ENCODE results near the gene MSANTD3. TPM values are rescaled to one million over a fixed set of nuclear protein-coding genes. Genes with fewer than 3 reads are reported as not detected.

The MSANTD3 gene
- total RNA-seq, 1 experiment from 2014 or later = 53.2 TPM

DNA sequence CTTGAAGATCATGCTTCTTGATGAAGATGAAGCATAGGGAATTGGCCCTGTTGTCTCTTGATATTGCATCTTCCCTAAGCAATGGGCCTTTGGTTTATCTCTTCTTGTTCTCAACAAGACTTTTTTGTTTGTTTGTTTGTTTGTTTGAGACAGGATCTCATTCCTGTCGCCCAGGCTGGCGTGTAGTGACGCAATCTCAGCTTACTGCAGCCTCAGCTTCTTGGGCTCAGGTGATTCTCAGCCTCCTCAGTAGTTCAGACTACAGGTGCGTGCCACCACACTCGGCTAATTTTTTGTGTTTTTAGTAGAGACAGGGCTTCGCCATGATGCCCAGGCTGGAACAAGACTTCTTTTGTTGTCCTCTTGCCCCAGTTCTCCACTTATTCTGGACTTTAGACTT is 51.2 kb downstream of the MSANTD3 start:
- Histone ChIP-seq H3K36me3 (ENCODE audit: low read depth) (no peaks in the 10 kb centered on the region), H2AFZ (no peak overlapping the region), H3K9me2 (ENCODE audit: insufficient read depth) (0 out of 2 replicates have a peak, but pooled peaks cover 3% of the 10 kb centered on the region), H3K27ac (no peak overlapping the region), H3K4me3 (no peak overlapping the region), H4K20me1 (ENCODE audit: insufficient read depth) (no peaks in the 10 kb centered on the region), H3K9me3 (ENCODE audit: insufficient read depth, low read depth) (no peaks in the 10 kb centered on the region), H3K4me1 (replicated peaks; ENCODE audit: insufficient read depth) (no peaks in the 10 kb centered on the region), H3K79me2 (ENCODE audit: low read depth) (no peaks in the 10 kb centered on the region), H3K4me2 (no peak overlapping the region), H3F3A (ENCODE audit: insufficient read depth, low read depth) (no peaks in the 10 kb centered on the region), H3K27me3 (ENCODE audit: insufficient read depth, low read depth) (no peaks in the 10 kb centered on the region)
- DNase-seq = no peak
- no TSS peak for BruUV-seq (replicated peaks)
- ChIA-PET CTCF (interaction anchor here (0.6 kb wide), 1 partner anchor 1503 kb away, joined by 5 read pairs; no protein-coding TSS in a partner anchor), POLR2A (ENCODE audit: unreplicated experiment) (no interaction called here)
- TF ChIP-seq EZH2 (IDR thresholded peaks at IDR 0.05; ENCODE audit: low read depth) = no peak
- TF ChIP-seq, protein P1, sequence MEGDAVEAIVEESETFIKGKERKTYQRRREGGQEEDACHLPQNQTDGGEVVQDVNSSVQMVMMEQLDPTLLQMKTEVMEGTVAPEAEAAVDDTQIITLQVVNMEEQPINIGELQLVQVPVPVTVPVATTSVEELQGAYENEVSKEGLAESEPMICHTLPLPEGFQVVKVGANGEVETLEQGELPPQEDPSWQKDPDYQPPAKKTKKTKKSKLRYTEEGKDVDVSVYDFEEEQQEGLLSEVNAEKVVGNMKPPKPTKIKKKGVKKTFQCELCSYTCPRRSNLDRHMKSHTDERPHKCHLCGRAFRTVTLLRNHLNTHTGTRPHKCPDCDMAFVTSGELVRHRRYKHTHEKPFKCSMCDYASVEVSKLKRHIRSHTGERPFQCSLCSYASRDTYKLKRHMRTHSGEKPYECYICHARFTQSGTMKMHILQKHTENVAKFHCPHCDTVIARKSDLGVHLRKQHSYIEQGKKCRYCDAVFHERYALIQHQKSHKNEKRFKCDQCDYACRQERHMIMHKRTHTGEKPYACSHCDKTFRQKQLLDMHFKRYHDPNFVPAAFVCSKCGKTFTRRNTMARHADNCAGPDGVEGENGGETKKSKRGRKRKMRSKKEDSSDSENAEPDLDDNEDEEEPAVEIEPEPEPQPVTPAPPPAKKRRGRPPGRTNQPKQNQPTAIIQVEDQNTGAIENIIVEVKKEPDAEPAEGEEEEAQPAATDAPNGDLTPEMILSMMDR (conservative IDR thresholded peaks at IDR 0.05) = no peak
- intact Hi-C loops (cut with micrococcal nuclease; ENCODE audit: unreplicated experiment) = no loop called here

DNA sequence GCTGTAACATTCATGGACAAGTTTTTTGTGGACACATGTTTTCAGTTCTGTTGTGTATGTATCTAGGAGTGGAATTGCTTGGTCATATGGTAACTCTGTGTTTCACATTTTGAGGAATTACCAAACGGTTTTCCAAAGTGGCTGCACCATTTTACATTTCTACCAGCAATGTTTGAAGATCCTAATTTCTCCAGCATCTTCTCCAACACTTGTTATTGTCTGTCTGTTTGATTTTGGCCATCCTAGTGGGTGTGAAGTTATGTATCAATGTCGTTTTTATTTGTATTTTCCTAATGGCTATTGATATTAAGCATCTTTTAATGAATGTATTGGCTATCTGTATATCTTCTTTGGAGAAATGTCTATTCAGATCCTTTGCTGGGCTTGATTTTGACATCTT is 52.9 kb downstream of the MSANTD3 start:
- DNase-seq = no peak
- 0 out of 2 replicates have a peak, but pooled peaks cover 3% of the 10 kb centered on the region for H3K9me2 ChIP-seq (ENCODE audit: insufficient read depth)
- no peak overlapping the region for H2AFZ ChIP-seq
- H3K4me3 ChIP-seq = no peak overlapping the region
- H3K27me3 ChIP-seq (ENCODE audit: insufficient read depth, low read depth) = no peaks in the 10 kb centered on the region
- POLR2A ChIA-PET (ENCODE audit: unreplicated experiment) = no interaction called here
- no peaks in the 10 kb centered on the region for H3K9me3 ChIP-seq (ENCODE audit: insufficient read depth, low read depth)
- CTCF ChIA-PET = no interaction called here
- H3K4me2 ChIP-seq = no peak overlapping the region
- intact Hi-C loops (cut with micrococcal nuclease; ENCODE audit: unreplicated experiment) = no loop called here
- H3K27ac ChIP-seq = no peak overlapping the region
- H3F3A ChIP-seq (ENCODE audit: insufficient read depth, low read depth) = no peaks in the 10 kb centered on the region
- H3K79me2 ChIP-seq (ENCODE audit: low read depth) = no peaks in the 10 kb centered on the region
- no peaks in the 10 kb centered on the region for H4K20me1 ChIP-seq (ENCODE audit: insufficient read depth)
- no peaks in the 10 kb centered on the region for H3K36me3 ChIP-seq (ENCODE audit: low read depth)
- H3K4me1 ChIP-seq (replicated peaks; ENCODE audit: insufficient read depth) = no peaks in the 10 kb centered on the region
- TF ChIP-seq, protein P1 (conservative IDR thresholded peaks at IDR 0.05) = no peak
- no peak for TF ChIP-seq EZH2 (IDR thresholded peaks at IDR 0.05; ENCODE audit: low read depth)
- no TSS peak for BruUV-seq (replicated peaks)

DNA sequence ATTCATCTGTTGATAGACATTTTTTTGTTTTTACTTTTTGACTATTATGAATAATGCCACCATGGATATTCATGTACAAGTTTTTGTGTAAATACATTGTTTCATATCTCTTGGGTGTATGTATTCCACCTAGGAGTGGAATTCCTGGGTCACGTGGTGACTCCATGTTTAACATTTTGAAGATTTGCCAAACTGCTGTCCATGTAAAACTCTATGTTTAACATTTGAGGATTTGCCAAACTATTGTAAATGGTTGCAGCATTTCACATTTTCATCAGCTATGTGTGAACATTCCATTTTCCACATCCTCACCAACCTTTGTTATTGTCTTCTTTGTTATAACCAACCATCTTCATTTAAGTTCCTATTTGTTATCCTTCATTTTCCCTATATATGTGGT is 58.3 kb downstream of the MSANTD3 start:
- no peak for DNase-seq
- POLR2A ChIA-PET (ENCODE audit: unreplicated experiment) = no interaction called here

More for the DNA sequence above, 58.3 kb downstream of the MSANTD3 start:
- CTCF ChIA-PET = interaction anchor here (0.6 kb wide), 1 partner anchor 143 kb away, joined by 4 read pairs; no protein-coding TSS in a partner anchor
- Histone ChIP-seq H3K27me3 (ENCODE audit: insufficient read depth, low read depth) (no peaks in the 10 kb centered on the region), H3K4me1 (replicated peaks; ENCODE audit: insufficient read depth) (no peaks in the 10 kb centered on the region), H3K9me3 (ENCODE audit: insufficient read depth, low read depth) (no peaks in the 10 kb centered on the region), H4K20me1 (ENCODE audit: insufficient read depth) (no peaks in the 10 kb centered on the region), H3K9me2 (ENCODE audit: insufficient read depth) (no peaks in the 10 kb centered on the region), H3K4me2 (no peak overlapping the region), H3F3A (ENCODE audit: insufficient read depth, low read depth) (no peaks in the 10 kb centered on the region), H3K27ac (no peak overlapping the region), H2AFZ (no peak overlapping the region), H3K36me3 (ENCODE audit: low read depth) (no peaks in the 10 kb centered on the region), H3K79me2 (ENCODE audit: low read depth) (no peaks in the 10 kb centered on the region), H3K4me3 (no peak overlapping the region)
- BruUV-seq (replicated peaks) = no TSS peak
- TF ChIP-seq, protein P1 (conservative IDR thresholded peaks at IDR 0.05) = no peak
- no peak for TF ChIP-seq EZH2 (IDR thresholded peaks at IDR 0.05; ENCODE audit: low read depth)
- intact Hi-C loops (cut with micrococcal nuclease; ENCODE audit: unreplicated experiment) = no loop called here

Measured in PC-9 (cell line).